CD4-positive, alpha-beta T cell treated with Interleukin-10 for 1 hour (primary cell): ENCODE results near the gene CLDN4.
"Not testable (repeated sequence)": the region's sequence is repeated elsewhere in the genome, so short reads cannot be mapped to it uniquely, and the experiment has no call there.

Experiments used
- DNase-seq: peaks from one replicate; pipeline ENCODE4 v3.0.0-alpha.2; 2020

The CLDN4 gene

DNA sequence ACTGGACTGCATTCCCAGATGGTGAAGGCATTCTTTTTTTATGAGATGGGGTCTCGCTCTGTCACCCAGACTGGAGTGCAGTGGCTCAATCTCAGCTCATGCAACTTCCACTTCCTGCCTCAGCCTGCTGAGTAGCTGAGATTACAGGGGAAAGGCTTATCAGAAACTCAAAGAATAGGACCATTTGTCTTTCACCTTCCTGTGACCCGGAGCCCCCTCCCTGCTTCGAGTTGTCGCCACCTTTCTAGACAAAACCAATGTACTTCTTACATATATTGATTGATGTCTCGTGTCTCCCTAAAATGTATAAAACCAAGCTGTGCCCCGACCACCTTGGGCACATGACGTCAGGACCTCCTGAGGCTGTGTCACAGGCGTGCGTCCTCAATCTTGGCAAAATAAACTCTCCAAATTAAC lies 13.3 kb downstream of the CLDN4 start:
- DNase-seq, result no peak

DNA sequence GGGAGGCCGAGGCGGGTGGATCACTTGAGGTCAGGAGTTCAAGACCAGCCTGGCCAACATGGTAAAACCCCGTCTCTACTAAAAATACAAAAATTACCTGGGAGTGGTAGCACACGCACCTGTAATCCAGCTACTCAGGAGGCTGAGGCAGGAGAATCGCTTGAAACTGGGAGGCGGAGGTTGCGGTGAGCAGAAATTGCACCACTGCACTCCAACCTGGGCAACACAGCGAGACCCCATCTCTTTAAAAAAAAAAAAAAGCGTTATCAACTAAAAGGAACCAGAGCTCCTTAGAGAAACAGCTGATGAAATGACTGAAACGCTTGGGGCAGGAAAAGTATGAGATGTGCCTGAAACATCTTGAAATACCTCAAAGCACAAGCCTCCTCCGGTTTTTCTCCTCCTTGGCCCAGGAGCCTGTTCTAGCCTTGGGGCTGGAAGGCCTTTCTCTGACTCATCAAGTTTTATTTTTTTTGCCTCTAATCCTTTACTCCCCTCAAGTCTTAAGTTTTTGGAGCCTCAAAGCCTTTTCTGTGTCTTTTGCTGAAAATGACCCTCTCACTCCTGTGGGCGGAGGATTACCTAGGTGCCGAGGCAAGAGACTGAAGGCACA lies 14.2 kb downstream of the CLDN4 start:
- no peak for DNase-seq

DNA sequence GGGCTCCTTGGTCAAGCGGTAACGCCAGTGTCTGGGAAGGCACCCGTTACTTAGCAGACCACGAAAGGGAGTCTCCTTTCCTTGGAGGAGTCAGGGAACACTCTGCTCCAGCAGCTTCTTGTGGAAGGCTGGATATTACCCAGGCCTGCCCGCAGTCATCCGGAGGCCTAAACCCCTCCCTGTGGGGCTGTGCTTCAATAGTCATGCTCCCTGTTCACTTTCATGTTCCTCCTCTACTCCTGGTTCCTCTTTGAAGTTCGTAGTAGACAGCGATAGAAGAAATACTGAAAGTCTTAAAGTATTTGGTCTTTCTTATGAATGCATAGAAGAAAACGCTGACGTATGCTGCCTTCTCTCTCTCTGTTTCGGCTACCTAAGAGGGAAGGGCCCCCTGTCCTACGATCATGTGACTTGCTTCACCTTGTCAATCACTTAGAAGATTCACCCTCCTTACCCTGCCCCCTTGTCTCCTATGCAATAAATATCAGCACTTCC lies 15.0 kb downstream of the CLDN4 start:
- DNase-seq, result not testable (repeated sequence)

DNA sequence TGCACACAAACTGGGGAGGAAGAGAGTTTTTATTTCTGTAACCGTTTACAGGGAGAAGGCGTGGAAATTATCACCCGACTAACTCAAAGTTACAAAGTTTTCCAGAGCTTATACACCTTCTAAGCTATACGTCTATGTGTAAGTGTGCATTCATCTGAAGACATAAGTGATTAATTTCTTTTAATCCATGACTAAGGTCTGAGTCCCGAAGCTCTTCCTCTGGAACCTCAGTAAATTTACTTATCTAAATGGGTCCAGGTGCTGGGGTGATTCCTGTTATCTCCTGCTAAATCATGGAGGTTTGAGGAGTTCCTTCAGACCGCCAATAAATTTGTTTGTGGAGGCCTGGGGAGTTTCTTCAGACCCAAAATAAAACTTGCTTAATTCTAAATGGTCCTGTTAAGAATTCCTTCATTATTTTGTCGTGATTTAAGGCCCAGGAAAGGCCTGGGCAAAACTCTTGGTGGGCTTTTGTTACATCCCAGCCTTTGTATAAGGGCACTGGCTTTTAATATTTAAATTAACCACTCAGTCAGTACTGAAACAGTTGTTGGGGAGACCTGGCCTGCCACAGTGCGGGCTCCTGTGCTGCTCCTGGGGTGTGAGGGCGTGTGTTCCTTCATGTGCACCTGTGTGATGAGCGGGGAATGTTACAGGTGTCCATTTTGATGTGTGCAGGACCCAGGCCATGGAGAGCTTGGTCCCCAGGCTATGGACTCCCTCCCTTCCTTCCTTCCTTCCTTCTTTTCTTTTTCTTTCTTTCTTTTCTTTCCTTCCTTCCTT lies 17.3 kb downstream of the CLDN4 start:
- no peak for DNase-seq

DNA sequence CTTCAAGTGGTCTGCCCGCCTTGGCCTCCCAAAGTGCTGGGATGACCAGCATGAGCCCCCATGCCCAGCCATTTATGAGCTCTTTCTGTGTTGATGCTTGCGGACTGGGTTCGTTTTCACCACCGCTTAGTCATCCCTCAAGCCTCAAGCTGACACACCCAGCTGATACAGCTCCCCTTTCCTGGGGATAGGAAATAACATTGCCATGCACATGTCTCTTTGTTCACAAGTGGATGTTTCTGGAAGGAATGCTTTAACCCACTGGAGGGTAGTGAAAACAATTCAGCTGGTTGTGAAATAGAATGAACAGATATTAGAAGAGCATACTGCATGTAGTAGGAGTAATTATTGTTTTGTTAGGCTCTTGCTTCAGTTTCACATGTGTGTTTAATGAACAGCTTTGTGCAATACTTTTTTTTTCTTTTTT lies 20.0 kb downstream of the CLDN4 start:
- DNase-seq, result no peak

DNA sequence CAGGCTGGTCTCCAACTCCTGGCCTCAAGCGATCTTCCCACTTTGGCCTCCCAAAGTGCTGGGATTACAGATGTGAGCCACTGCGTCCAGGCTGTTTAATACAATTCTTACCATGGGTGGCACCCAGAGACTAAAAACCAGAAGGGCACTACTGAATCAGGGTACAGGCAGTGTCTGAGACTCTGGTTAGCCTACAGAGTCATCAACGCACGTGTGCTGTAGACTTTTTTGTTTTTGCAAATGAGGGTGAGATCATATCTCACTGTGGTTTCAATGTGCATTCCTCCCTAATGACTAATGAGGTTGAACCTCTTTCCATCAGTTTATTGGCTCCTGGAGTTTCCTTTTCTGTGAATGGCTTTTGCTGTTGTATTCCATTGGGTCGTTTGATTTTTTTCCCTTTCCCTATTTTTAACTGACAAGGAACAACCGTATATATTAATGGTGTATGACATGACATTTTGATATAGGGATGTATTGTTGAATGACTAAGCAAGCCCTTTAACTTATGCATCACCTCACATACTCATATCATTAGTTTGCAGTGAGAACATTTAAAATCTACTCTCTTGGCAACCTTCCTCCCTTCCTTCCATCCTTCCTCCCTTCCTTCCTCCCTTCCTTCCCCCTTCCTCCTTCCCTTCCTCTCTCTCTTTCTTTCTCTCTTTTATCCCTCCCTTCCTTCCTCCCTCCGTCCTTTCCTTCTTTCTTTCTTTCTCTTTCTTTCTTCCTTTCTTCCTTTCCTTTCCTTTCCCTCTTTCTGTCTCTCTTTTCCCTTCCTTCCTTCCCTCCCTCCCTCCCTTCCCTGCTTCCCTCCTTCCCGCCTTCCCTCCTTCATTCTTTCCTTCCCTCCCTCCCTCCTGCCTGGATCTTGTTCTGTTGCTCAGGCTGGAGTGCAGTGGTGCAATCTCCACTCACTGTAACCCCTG lies 20.9 kb downstream of the CLDN4 start:
- DNase-seq, result peak; percentile 23

GRCh38 chr7:73852500-73852899 lies 21.7 kb downstream of the CLDN4 start:
- DNase-seq, result no peak

- DNase-seq, result no peak
These were observed 26.1 kb downstream of the CLDN4 start for GRCh38 chr7:73856941-73857340.

DNA sequence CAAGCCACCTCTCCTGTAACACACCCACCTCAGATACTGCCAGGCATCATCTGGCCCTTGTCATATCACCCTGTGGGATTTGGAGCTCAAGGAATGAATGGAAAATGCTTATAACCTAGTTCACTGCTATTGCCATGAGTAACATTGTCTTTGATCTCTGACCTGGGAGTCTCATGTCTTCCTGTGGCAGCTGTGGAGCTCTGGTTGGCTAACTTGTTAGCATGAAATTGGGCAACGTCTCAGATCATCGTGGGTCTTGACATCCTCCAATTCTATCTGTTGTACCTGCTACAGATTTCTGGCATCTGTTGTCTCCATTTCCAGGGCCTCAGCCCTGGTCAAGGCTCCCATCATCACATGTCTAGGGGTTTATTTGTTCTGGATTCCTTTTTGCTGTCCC lies 28.0 kb downstream of the CLDN4 start:
- DNase-seq, result no peak

DNA sequence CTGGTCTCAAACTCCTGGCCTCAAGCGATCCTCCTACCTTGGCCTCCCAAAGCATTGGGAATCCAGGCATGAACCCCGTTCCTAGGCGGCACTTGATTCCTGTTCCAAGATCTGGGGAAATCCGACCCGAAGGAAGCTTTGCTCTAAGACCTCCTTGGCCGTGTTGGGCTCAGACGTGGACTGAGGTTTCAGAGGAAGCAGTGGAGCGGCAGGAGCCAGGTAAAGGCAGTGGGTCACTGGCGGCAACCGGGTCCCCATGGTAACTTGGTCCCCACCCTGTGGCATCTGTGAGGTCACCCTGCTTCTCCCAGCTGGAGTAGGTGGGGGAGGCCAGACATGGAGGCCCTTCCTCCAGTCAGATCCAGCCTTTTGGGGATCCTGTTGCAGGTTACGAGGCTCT lies 30.1 kb downstream of the CLDN4 start, which contains the start of gene TMEM270:
Gene TMEM270, plus strand, starts transcription at position 301 of the 400 bp plus-strand sequence. Its CDS starts 36 bp downstream, at position 337.
- DNase-seq, result no peak

DNA sequence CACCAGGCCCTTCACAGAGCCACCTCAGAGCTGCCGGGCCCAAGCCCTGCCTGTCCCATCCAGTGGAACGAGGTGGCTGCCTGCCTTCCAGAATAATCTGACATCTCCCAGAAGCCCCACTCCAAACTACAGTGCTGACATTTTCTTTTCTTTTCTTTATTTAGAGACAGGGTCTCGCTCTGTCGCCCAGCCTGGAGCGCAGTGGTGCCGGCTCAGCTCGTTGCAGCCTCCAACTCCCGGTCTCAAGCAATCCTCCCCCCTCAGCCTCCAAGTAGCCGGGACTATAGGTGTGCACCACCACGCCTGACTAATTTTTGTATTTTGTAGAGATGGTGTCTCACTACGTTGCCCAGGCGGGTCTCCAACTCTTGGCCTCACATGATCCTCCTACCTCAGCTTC lies 30.5 kb downstream of the CLDN4 start:
- DNase-seq, result no peak

GRCh38 chr7:73864981-73865711 lies 34.4 kb downstream of the CLDN4 start:
- no peak for DNase-seq

DNA sequence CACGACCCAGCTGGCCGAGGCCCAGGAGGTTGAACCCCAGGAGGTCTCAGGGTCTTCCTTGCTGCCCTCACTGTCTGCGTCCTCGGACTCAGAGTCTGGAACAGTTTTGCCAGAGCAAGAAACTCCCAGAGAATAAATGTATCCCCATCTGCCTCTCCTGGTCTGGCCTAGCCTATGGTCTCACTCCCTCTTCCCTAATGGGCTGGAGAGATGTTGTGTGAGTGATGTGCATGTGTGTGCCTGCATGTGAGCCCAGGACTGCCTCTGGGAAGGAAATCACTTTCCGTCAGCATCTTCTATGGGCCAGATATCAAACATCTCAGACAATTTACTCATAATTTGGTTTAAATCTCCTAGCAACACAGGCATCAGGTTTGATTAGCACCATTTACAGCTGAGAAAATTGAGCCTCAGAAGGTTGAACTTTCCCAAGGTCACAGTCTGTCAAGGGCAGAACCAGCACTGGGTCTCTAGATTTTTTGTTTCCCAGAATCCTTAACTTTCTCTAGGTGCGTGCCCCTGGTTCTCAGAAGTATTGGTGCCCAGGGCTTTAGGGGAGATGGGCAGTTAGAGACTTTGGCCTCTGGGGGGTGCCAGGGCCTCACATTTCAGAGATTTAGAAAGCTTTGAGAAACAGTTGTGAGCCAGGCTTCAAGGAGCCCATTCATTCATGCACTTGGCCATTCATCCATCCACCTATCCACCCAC lies 35.1 kb downstream of the CLDN4 start:
- DNase-seq, result no peak

GRCh38 chr7:73866446-73866767 lies 35.6 kb downstream of the CLDN4 start:
- no peak for DNase-seq

DNA sequence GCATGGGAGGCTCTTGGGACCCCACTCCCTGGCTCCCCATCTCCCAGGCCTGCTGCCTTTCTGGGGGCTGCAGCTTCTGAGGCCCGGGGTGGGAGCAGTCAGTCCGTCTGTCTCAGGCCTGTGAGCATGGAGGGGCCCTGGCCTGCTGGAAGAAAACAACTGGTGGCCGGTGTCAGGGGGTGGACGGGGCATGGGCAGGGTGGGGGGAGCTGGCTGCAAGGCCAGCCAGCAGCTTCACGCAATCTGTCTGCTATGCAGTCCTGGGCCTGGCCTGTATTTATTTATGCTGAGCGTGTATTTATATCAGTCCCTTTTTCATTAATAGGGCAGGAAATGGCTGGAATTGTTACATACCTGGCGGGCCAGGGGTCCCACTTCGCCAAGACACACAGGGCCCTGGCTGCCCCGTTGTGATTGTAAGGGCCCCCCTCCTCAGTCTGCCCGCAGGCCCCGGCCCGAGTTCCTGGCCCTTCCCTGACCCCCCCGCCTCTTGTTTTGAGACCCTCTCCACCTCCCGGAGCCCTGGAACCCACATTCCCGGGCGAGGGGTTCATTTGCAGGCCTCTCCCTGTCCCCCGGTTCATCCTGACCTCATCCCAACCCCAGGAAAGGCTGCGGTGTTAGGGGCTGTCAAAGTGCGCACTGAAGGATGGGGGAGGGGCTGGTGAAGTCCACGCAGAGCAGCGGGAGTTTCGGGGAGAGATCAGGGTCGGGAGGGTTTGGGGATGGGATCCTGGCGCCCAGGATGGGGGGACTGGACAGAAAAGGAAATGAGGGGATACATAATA lies 38.4 kb downstream of the CLDN4 start:
- DNase-seq, result no peak

DNA sequence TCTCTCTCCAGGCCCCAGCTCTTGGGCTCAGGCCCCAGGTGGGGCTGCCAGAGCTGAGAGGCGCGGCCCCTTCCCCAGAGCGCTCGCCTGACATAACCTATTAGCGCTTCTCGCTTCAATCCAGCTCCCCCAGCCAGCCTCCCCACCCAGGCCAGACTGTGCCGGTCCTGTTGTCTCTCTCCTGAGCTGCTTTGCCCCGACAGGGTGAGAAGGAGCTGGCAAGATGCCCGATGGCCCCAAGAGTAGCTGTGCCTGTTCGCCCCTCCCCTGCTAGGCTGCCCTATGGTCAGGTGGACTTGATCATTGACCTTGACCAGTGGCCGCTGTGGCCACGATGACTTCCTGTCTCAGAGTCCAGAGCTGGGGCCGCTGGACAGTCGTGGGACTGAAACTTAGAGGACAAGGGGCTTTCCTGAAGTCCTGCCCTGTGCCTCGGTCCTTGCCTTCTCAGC lies 39.3 kb downstream of the CLDN4 start:
- no peak for DNase-seq

DNA sequence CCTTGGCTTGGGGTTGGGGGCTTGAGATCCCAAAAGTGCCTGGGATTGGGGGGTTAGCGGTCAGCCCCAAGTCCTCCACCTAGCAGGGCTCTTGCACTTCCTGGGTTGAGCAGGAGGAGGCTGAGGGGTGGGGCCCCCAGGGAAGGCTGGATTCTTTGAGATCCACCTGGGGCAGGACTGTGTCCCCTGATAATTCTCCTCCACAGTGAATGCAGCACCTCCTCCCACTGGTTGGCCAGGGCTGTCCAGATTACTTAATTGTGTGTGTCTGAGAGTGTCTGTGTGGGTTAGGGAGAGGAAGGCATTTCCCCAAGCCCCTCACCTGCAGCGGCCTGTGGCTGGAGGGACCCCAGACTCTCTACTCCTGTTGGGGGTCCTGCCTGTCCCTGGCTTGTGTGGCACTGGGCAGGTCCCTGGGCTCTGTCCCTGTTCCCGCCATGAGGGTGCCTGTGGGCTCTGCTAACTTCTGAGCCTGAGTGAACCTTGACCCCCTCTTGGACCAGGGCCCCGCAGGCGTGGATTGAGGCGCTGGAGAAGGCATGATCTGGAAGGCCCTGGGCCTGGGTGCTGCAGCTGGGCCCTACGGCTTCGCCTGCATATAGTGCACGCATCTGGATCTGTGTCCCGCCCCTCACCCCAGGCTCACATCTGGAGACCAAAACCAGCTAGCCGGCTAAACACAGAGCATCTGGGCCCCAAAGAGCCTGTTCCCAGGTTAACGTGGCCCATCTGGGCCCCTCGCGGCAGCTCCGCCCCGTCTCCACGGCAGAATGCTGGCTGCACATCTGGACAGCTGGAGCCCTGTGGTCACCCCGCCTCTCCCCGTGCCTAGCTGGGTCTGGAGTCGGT lies 40.6 kb downstream of the CLDN4 start:
- DNase-seq, result no peak

DNA sequence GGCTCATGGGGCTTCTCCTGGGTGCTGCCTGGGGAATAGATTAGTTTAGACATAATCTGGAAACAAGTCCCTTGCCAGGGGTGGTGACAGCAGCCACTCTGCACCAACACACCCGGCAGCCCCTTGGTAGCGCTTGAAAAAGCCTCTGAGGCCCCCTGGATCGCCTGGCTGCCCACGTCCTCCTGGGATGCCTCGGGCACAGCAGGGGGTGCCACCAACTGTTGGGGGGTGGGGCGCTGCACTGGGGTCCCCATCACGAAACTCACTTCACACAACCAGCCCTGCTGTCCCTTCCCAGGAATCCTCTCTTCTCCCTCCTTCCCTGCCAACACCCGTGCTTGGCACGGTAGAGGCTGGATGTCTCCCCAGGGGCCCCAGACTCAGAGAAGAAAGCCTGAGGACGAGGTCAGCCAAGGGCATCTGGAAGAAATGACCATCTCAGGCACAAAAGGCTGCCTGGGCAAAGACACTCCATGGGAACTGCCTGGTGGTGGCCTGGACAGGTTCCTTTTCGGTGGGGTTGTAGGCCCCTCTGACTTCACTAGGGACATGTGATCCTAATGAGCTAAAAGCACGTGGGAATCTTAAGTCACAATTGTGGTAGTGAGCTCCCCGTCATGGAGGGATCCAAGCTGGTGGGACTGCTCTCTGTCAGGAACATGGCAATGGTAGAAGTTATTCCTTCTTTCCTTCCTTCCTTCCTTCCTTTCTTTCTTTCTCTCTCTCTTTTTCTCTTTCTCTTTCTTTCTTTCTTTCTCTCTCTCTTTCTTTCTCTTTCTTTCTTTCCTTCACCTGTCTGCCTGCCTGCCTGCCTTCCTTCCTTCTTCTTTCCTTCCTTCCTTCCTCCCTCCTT lies 41.5 kb downstream of the CLDN4 start:
- no peak for DNase-seq

DNA sequence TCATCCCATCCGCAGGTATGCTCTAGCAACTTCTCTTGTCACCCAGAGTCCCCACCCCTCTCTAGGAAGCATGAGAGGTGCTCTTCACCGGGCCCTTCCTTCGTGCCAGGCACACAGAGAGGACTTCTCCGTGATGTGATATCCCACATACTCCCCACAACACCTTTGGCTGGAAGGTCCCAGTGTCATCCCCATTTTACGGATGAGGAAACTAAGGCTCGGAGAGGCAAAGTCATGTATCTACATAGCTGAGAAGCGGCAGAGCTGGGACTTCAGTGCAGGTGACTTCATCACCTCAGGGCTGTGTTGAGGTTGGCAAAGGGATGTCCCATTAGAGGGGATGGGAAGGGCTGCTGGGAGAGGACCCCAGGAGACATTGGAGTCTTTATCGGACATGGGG lies 45.6 kb downstream of the CLDN4 start:
- DNase-seq, result no peak
